Measurements from ENCODE around the gene CEP192. TPM values are rescaled to one million over a fixed set of nuclear protein-coding genes. Genes with fewer than 3 reads are reported as not detected.

CEP192 gene
- total and polyA plus RNA-seq, 2 of the 13 experiments (the other 11 are each of a cell fraction or from before 2014, with no cell fraction given) = 15.3 to 24.7 TPM

DNA sequence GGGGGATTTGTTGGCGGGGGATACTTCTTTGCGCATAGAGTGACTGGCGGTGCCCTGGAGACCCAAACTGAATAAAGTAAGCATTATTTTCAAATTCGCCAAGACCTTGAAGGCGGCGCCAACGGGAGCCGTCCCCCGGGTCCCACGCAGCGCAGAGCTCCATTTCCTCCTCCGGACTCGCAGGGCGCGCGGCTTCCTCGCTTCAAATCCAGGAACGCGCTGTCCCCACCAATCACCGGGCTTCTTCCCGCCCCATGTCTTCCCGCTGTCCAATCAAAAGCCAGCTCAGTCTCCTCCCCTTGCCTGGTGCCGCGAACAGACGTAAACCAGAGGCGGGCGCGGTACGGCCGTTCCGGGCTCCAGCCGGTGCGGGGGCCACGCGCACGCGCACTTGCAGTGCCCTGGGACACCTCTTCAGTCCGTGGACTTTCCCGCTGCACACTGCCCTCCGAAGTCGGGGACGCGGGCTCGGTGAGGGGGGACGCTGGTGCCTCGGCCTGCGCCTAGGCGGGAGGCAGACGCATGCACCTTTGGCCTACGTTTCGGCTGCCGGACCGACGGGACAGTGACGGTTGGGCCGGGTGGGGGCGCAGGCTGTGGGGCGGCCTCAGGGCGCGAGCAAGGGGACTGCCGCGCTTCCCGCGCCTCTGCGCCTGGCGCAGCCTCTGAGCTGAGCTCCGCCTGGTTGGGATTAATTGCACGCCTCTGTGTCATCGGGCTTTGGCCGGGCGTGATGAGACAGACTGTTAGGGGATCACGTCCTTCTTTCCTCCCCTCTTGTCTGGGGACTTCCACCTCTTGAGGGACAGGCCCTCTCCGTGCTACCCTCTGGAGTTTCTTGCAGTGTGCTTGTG lies at the start of gene CEP192 (continued):
- TF ChIP-seq, protein P1, sequence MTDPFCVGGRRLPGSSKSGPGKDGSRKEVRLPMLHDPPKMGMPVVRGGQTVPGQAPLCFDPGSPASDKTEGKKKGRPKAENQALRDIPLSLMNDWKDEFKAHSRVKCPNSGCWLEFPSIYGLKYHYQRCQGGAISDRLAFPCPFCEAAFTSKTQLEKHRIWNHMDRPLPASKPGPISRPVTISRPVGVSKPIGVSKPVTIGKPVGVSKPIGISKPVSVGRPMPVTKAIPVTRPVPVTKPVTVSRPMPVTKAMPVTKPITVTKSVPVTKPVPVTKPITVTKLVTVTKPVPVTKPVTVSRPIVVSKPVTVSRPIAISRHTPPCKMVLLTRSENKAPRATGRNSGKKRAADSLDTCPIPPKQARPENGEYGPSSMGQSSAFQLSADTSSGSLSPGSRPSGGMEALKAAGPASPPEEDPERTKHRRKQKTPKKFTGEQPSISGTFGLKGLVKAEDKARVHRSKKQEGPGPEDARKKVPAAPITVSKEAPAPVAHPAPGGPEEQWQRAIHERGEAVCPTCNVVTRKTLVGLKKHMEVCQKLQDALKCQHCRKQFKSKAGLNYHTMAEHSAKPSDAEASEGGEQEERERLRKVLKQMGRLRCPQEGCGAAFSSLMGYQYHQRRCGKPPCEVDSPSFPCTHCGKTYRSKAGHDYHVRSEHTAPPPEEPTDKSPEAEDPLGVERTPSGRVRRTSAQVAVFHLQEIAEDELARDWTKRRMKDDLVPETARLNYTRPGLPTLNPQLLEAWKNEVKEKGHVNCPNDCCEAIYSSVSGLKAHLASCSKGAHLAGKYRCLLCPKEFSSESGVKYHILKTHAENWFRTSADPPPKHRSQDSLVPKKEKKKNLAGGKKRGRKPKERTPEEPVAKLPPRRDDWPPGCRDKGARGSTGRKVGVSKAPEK (CRISPR knock-in tag; IDR thresholded peaks at IDR 0.05; ENCODE audit: borderline replicate concordance) = peak; percentile 94; the same call in 1 of the 2 replicates
- TF ChIP-seq ZNF704 (CRISPR knock-in tag; IDR thresholded peaks at IDR 0.05; ENCODE audit: borderline replicate concordance) (peak; percentile 87), TMF1 (CRISPR knock-in tag; IDR thresholded peaks at IDR 0.05; ENCODE audit: low read depth) (peak; percentile 69; the same call in 1 of the 2 replicates), CBX5 (CRISPR knock-in tag; IDR thresholded peaks at IDR 0.05; ENCODE audit: borderline replicate concordance) (peak; percentile 85), GRHL1 (CRISPR knock-in tag; conservative IDR thresholded peaks at IDR 0.05) (no peak), ZNF883 (CRISPR knock-in tag; IDR thresholded peaks at IDR 0.05; ENCODE audit: not compliant biosample characterization) (peak; percentile 95), ZXDC (CRISPR knock-in tag; IDR thresholded peaks at IDR 0.05) (peak; percentile 90), PHF20 (CRISPR knock-in tag; IDR thresholded peaks at IDR 0.05) (peak; percentile 83; the same call in 1 of the 2 replicates), ZNF10 (CRISPR knock-in tag; IDR thresholded peaks at IDR 0.05; ENCODE audit: borderline replicate concordance, low read depth) (no peak), CCDC6 (CRISPR knock-in tag; IDR thresholded peaks at IDR 0.05) (peak; percentile 84), ZNF580 (CRISPR knock-in tag; IDR thresholded peaks at IDR 0.05; ENCODE audit: borderline replicate concordance, low read depth) (peak; percentile 67; the same call in 1 of the 2 replicates), THYN1 (CRISPR knock-in tag; IDR thresholded peaks at IDR 0.05; ENCODE audit: borderline replicate concordance, low read depth) (0 out of 2 replicates have a peak, but pooled peaks have one; percentile 36), ZNF737 (CRISPR knock-in tag; IDR thresholded peaks at IDR 0.05; ENCODE audit: borderline replicate concordance) (no peak), ZNF563 (CRISPR knock-in tag; IDR thresholded peaks at IDR 0.05) (peak; percentile 92; the same call in 1 of the 2 replicates)
- TF ChIP-seq, protein P2, sequence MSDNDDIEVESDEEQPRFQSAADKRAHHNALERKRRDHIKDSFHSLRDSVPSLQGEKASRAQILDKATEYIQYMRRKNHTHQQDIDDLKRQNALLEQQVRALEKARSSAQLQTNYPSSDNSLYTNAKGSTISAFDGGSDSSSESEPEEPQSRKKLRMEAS (IDR thresholded peaks at IDR 0.05) = peak; percentile 89; the same call in 1 of the 2 replicates
- TF ChIP-seq, protein P3, sequence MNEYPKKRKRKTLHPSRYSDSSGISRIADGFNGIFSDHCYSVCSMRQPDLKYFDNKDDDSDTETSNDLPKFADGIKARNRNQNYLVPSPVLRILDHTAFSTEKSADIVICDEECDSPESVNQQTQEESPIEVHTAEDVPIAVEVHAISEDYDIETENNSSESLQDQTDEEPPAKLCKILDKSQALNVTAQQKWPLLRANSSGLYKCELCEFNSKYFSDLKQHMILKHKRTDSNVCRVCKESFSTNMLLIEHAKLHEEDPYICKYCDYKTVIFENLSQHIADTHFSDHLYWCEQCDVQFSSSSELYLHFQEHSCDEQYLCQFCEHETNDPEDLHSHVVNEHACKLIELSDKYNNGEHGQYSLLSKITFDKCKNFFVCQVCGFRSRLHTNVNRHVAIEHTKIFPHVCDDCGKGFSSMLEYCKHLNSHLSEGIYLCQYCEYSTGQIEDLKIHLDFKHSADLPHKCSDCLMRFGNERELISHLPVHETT (CRISPR knock-in tag; conservative IDR thresholded peaks at IDR 0.05) = peak; percentile 84

Measured in HepG2 (cell line).